Measurements from ENCODE around the gene EPGN.

EPGN gene, protein sequence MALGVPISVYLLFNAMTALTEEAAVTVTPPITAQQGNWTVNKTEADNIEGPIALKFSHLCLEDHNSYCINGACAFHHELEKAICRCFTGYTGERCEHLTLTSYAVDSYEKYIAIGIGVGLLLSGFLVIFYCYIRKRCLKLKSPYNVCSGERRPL

DNA sequence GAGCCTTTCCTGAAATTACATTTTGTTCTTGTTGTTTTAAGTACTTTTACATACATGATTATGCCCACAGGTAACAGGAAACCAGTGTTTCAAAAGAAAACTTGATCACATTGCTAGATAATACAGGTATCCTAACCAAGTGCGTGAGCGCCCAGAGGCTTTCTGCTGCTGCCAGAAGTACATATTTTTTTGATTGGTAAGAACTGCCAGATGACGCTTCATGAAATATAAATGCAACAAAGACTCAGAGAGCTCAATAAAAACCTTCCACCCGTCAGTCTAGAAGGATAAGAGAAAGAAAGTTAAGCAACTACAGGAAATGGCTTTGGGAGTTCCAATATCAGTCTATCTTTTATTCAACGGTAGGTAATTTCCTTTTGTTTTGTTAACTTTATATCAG is at the start of gene EPGN:
TSS of gene EPGN (plus strand) at position 256 of the 400 bp plus-strand sequence. CDS start at position 320, 64 bp downstream.
- DNase-seq (ENCODE audit: low read depth) = peak; percentile 20
- H3K4me3 ChIP-seq (ENCODE audit: low read length) = no peak within 1 kb of the TSS
- TF ChIP-seq, protein P1, sequence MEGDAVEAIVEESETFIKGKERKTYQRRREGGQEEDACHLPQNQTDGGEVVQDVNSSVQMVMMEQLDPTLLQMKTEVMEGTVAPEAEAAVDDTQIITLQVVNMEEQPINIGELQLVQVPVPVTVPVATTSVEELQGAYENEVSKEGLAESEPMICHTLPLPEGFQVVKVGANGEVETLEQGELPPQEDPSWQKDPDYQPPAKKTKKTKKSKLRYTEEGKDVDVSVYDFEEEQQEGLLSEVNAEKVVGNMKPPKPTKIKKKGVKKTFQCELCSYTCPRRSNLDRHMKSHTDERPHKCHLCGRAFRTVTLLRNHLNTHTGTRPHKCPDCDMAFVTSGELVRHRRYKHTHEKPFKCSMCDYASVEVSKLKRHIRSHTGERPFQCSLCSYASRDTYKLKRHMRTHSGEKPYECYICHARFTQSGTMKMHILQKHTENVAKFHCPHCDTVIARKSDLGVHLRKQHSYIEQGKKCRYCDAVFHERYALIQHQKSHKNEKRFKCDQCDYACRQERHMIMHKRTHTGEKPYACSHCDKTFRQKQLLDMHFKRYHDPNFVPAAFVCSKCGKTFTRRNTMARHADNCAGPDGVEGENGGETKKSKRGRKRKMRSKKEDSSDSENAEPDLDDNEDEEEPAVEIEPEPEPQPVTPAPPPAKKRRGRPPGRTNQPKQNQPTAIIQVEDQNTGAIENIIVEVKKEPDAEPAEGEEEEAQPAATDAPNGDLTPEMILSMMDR (conservative IDR thresholded peaks at IDR 0.05; ENCODE audit: low read length) = no peak

DNA sequence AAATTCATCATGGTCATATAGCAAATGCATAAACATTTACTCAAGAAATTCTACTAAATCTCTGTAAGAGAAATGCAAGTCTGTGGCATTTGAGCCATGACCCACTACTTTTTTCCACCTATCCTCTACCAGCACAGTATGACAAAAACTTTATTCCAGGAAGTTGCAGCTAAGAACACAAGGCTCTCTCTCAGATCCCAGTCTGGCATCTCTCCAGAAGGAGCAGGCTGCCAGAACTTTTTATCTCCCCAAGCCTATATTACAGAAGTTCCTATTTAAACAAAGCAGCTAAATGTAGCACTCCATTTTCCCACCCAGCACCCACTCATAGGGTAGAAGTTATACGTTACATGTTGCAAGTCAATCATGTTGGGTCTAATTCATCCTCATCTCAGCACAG is 49.3 kb upstream of the EPGN start:
- TF ChIP-seq, protein P1 (conservative IDR thresholded peaks at IDR 0.05; ENCODE audit: low read length) = no peak
- DNase-seq (ENCODE audit: low read depth) = no peak
- no peak overlapping the region for H3K4me3 ChIP-seq (ENCODE audit: low read length)

DNA sequence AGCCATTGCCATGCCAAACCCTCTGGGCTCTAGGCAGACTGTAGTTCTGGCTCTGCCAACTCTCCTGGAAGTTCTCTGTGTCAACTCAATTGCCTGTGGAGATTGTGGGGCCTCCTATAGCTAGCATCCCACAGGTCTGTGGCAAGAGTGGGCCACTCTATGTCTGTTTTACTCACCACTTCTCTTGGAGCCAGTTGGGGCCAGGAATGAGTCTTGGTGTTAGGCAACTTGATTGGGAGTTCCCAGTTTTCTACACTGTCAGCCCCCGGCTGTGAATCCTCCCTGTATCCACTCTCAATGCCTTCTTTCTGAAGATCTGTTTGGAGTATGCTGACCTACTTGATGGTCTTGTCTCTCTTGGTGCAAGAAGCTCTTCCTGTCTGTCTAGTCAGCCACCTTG is 48.2 kb upstream of the EPGN start:
- TF ChIP-seq, protein P1 (conservative IDR thresholded peaks at IDR 0.05; ENCODE audit: low read length) = no peak
- no peak for DNase-seq (ENCODE audit: low read depth)
- H3K4me3 ChIP-seq (ENCODE audit: low read length) = no peak overlapping the region

DNA sequence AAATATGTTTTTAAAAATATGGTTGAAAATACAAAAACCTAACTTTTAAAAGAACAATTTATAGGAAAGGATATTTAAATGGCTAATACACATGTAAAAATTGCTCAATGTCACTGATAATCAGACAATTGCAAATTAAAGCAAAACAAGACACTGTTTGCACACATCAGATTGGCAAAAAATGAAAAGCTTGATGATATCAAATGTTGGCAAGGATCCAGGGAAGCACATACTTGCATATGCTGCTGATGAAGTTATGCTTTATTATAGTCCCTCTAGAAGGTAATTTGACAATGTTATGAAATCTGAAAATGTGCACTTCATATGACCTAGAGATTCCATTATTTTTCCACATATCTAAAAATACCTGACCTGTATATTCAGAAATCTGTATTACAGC is 45.7 kb upstream of the EPGN start:
- DNase-seq (ENCODE audit: low read depth) = no peak
- H3K4me3 ChIP-seq (ENCODE audit: low read length) = no peak overlapping the region
- TF ChIP-seq, protein P1 (conservative IDR thresholded peaks at IDR 0.05; ENCODE audit: low read length) = no peak

DNA sequence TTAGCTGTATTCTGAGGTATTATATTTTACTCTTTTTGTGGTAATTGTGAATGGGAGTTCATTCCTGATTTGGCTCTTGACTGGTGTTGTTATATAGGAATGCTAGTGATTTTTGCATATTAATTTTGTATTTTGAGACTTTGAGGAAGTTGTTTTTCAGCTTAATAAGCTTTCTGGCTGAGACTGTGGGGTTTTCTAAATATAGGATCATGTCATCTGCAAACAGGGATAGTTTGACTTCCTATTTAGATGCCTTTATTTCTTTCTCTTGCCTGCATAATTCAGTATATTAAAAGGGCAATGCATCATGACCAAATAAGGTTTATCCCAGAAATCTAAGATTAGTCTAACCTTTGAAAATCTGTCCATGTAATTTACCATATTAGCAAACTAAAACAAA is 44.7 kb upstream of the EPGN start:
- no peak for DNase-seq (ENCODE audit: low read depth)
- TF ChIP-seq, protein P1 (conservative IDR thresholded peaks at IDR 0.05; ENCODE audit: low read length) = no peak
- H3K4me3 ChIP-seq (ENCODE audit: low read length) = no peak overlapping the region

DNA sequence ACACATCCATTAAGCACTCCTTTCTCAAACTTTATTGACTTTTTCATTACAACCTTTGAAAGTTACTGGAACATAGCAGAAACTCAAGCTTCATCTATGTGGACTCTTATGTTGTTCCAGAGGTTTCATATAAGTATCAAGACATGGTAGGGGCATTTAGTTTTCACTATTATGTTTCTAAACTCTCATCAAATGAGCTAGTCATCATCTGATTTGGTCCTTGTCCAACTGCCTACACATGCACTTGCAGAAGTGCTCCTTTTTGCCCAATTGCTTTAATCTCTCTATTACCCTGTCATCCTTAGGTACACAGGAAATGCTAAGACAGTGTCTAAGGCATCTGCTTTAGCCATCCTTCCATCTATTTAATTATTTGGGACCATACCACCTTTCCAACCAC is 42.2 kb upstream of the EPGN start:
- TF ChIP-seq, protein P1 (conservative IDR thresholded peaks at IDR 0.05; ENCODE audit: low read length) = no peak
- no peak for DNase-seq (ENCODE audit: low read depth)
- H3K4me3 ChIP-seq (ENCODE audit: low read length) = no peak overlapping the region

DNA sequence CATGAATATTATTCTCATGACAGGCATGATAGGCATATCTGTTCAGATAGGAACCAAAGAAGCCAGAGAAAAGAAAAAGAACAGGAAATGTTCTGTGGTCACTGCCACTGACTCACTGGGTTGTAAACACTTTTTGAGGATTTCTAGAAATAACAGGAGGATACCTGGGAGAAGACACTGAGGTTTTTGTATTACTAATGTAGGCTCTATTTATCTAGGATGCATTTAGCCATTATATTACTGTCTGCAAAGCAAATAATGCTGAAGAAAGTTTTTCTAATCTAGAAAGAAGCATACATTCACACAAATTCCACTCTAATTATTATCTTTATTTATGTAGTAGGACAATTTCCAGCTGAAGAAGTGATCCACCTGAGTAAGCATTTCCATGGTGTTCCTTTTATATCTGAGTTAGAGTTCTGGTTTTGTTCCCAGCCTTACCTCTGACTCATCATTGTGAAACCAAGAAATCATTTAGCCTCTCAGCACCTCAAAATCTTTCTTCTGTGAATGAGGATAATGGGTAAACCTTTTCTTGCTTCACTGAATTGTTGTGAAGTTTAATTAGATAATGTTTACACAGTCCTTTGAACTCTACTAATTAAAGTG is 40.2 kb upstream of the EPGN start:
- H3K4me3 ChIP-seq (ENCODE audit: low read length) = no peak overlapping the region
- peak; percentile 54 for DNase-seq (ENCODE audit: low read depth)
- TF ChIP-seq, protein P1 (conservative IDR thresholded peaks at IDR 0.05; ENCODE audit: low read length) = no peak

All from AG10803 (cell line).